ENCODE data around the gene ZNF329.
"Not testable (repeated sequence)": the region's sequence is repeated elsewhere in the genome, so short reads cannot be mapped to it uniquely, and the experiment has no call there.

The ZNF329 gene

GRCh38 chr19:58153386-58153785, 2.8 kb upstream of the ZNF329 start:
- DNase-seq = no peak
- Mint-ChIP-seq H3K9me3 (peaks cover 0 to 3% of the 10 kb centered on the region in 2 donors), H3K27me3 (no peaks in the 10 kb centered on the region), H3K4me3 (peak overlapping the region; percentile 84 to 91), H3K4me1 (peaks cover 9 to 41% of the 10 kb centered on the region in 2 donors), H3K27ac (no peak overlapping the region), H3K36me3 (peaks cover 3 to 11% of the 10 kb centered on the region in 2 donors)
- no peak for ATAC-seq (replicated peaks)

- not testable (repeated sequence) for ATAC-seq (replicated peaks); H3K27ac Mint-ChIP-seq; DNase-seq; H3K4me3 Mint-ChIP-seq; H3K9me3 Mint-ChIP-seq; H3K27me3 Mint-ChIP-seq
- Mint-ChIP-seq H3K4me1 (peaks cover 6 to 17% of the 10 kb centered on the region in 2 donors), H3K36me3 (peaks cover 25 to 30% of the 10 kb centered on the region in 2 donors)
Measured at GRCh38 chr19:58147475-58147874, 3.1 kb downstream of the ZNF329 start.

GRCh38 chr19:58145849-58146248, 4.7 kb downstream of the ZNF329 start:
- ATAC-seq (replicated peaks) (no peak), DNase-seq (no peak)
- Mint-ChIP-seq H3K27ac (no peak overlapping the region), H3K9me3 (peaks cover 8 to 11% of the 10 kb centered on the region in 2 donors), H3K4me1 (peaks cover 6 to 12% of the 10 kb centered on the region in 2 donors), H3K27me3 (no peaks in the 10 kb centered on the region), H3K36me3 (peaks cover 39 to 46% of the 10 kb centered on the region in 2 donors), H3K4me3 (no peak overlapping the region)

- no peak for DNase-seq
- H3K27ac Mint-ChIP-seq = no peak overlapping the region
- peaks cover 87 to 92% of the 10 kb centered on the region in 2 donors for H3K36me3 Mint-ChIP-seq
- H3K4me1 Mint-ChIP-seq = no peaks in the 10 kb centered on the region
- ATAC-seq (replicated peaks) = no peak
- no peak overlapping the region for H3K4me3 Mint-ChIP-seq
- H3K27me3 Mint-ChIP-seq = no peaks in the 10 kb centered on the region
- H3K9me3 Mint-ChIP-seq = peaks cover 35 to 37% of the 10 kb centered on the region in 2 donors
Measured at GRCh38 chr19:58134244-58134643, 16.3 kb downstream of the ZNF329 start.

- H3K36me3 Mint-ChIP-seq = peaks cover 84 to 92% of the 10 kb centered on the region in 2 donors
- H3K4me1 Mint-ChIP-seq = no peaks in the 10 kb centered on the region
- H3K27ac Mint-ChIP-seq = no peak overlapping the region
- no peak overlapping the region for H3K4me3 Mint-ChIP-seq
- peaks cover 45 to 48% of the 10 kb centered on the region in 2 donors for H3K9me3 Mint-ChIP-seq
- no peak for DNase-seq
- no peaks in the 10 kb centered on the region for H3K27me3 Mint-ChIP-seq
- ATAC-seq (replicated peaks) = no peak
Measured at GRCh38 chr19:58129284-58129683, 21.3 kb downstream of the ZNF329 start.

GRCh38 chr19:58128041-58128685, 22.4 kb downstream of the ZNF329 start:
- ATAC-seq (replicated peaks) (no peak), DNase-seq (no peak)
- H3K4me3 Mint-ChIP-seq = no peak overlapping the region
- H3K36me3 Mint-ChIP-seq = peaks cover 77 to 87% of the 10 kb centered on the region in 2 donors
- H3K9me3 Mint-ChIP-seq = peaks cover 46% of the 10 kb centered on the region in 2 donors
- no peaks in the 10 kb centered on the region for H3K4me1 Mint-ChIP-seq
- no peaks in the 10 kb centered on the region for H3K27me3 Mint-ChIP-seq
- H3K27ac Mint-ChIP-seq = no peak overlapping the region

GRCh38 chr19:58123354-58123753, 27.2 kb downstream of the ZNF329 start:
- Mint-ChIP-seq H3K27ac (no peak overlapping the region), H3K4me3 (no peak overlapping the region), H3K4me1 (no peaks in the 10 kb centered on the region), H3K27me3 (peaks cover 14 to 17% of the 10 kb centered on the region in 2 donors), H3K36me3 (peaks cover 49 to 64% of the 10 kb centered on the region in 2 donors), H3K9me3 (peaks cover 57 to 61% of the 10 kb centered on the region in 2 donors)
- DNase-seq (no peak), ATAC-seq (replicated peaks) (no peak)

- Mint-ChIP-seq H3K4me3 (no peak overlapping the region), H3K9me3 (peaks cover 55 to 60% of the 10 kb centered on the region in 2 donors), H3K4me1 (peaks cover 7 to 10% of the 10 kb centered on the region in 2 donors), H3K27me3 (peaks cover 39 to 43% of the 10 kb centered on the region in 2 donors), H3K27ac (no peak overlapping the region), H3K36me3 (peaks cover 37 to 47% of the 10 kb centered on the region in 2 donors)
- ATAC-seq (replicated peaks) = no peak
- DNase-seq = no peak
Measured at GRCh38 chr19:58118979-58119733, 31.4 kb downstream of the ZNF329 start.

GRCh38 chr19:58117841-58118575, 32.6 kb downstream of the ZNF329 start:
- H3K27ac Mint-ChIP-seq = no peak overlapping the region
- H3K4me1 Mint-ChIP-seq = peaks cover 7 to 10% of the 10 kb centered on the region in 2 donors
- ATAC-seq (replicated peaks) (peak; percentile 22 to 33), DNase-seq (no peak)
- H3K36me3 Mint-ChIP-seq = peaks cover 33 to 43% of the 10 kb centered on the region in 2 donors
- peaks cover 52 to 54% of the 10 kb centered on the region in 2 donors for H3K9me3 Mint-ChIP-seq
- H3K27me3 Mint-ChIP-seq = peaks cover 39 to 43% of the 10 kb centered on the region in 2 donors
- peak overlapping the region; percentile 35 to 49 for H3K4me3 Mint-ChIP-seq

- Mint-ChIP-seq H3K36me3 (peaks cover 10 to 12% of the 10 kb centered on the region in 2 donors), H3K27me3 (peaks cover 0 to 7% of the 10 kb centered on the region in 2 donors), H3K4me1 (no peaks in the 10 kb centered on the region), H3K4me3 (no peak overlapping the region), H3K9me3 (peaks cover 26 to 28% of the 10 kb centered on the region in 2 donors), H3K27ac (no peak overlapping the region)
- ATAC-seq (replicated peaks) (no peak), DNase-seq (no peak)
Measured at GRCh38 chr19:58108546-58108817, 42.1 kb downstream of the ZNF329 start.

GRCh38 chr19:58107778-58108545, 42.6 kb downstream of the ZNF329 start:
- Mint-ChIP-seq H3K9me3 (peaks cover 25 to 30% of the 10 kb centered on the region in 2 donors), H3K4me3 (no peak overlapping the region), H3K27ac (no peak overlapping the region), H3K27me3 (peaks cover 0 to 7% of the 10 kb centered on the region in 2 donors), H3K4me1 (no peaks in the 10 kb centered on the region), H3K36me3 (peaks cover 12 to 14% of the 10 kb centered on the region in 2 donors)
- ATAC-seq (replicated peaks) (no peak), DNase-seq (no peak)

- Mint-ChIP-seq H3K9me3 (peaks cover 5 to 9% of the 10 kb centered on the region in 2 donors), H3K27ac (peak overlapping the region; percentile 99), H3K36me3 (peaks cover 16 to 31% of the 10 kb centered on the region in 2 donors), H3K4me3 (peak overlapping the region; percentile 85 to 89), H3K4me1 (peaks cover 17 to 31% of the 10 kb centered on the region in 2 donors), H3K27me3 (no peaks in the 10 kb centered on the region)
- DNase-seq (no peak), ATAC-seq (replicated peaks) (peak in 1 of 2 donors; percentile 2)
Measured at GRCh38 chr19:58098682-58098998, 51.9 kb downstream of the ZNF329 start.

- H3K36me3 Mint-ChIP-seq = peaks cover 16 to 36% of the 10 kb centered on the region in 2 donors
- peak within 1 kb of the TSS; percentile 85 to 89 for H3K4me3 Mint-ChIP-seq
- H3K27ac Mint-ChIP-seq = peak within 1 kb of the TSS; percentile 99
- ATAC-seq (replicated peaks) (peak; percentile 98 to 99), DNase-seq (peak; percentile 98)
- no peaks in the 10 kb centered on the region for H3K27me3 Mint-ChIP-seq
- peaks cover 4 to 8% of the 10 kb centered on the region in 2 donors for H3K9me3 Mint-ChIP-seq
- H3K4me1 Mint-ChIP-seq = peaks cover 21 to 31% of the 10 kb centered on the region in 2 donors
Measured at GRCh38 chr19:58097781-58098681, 52.6 kb downstream of the ZNF329 start, which contains the start of gene ZSCAN18. Gene ZSCAN18 (minus strand): TSS chr19:58098231. CDS start chr19:58090267, 7,964 bp downstream.

Data from stimulated activated naive B cell treated with anti-CD40 and anti-IgM and Interleukin-4, amounts not matched to agents 10 μg/mL and 1 μg/mL and 100 μg/mL, for 72 hours (primary cell).